K562 (cell line): ENCODE measurements around the gene HSPA1B. TPM values are rescaled to one million over a fixed set of nuclear protein-coding genes. Genes with fewer than 3 reads are reported as not detected.

Source experiments
- CC2D1A ChIP-seq: fragments of 450-650 bp; IDR thresholded peaks from 2 replicates; pipeline ENCODE4 v1.6.1; 2017; ENCODE audit warnings: mild to moderate bottlenecking
- FOXP1 ChIP-seq: sonication (generic); formaldehyde crosslinking; IDR thresholded peaks from 2 replicates; pipeline ENCODE4 v1.8.0; 2022; ENCODE audit warnings: mild to moderate bottlenecking, missing genetic modification reagents
- PHF8 ChIP-seq: fragments of 200-600 bp; sonication (generic); IDR thresholded peaks from 2 replicates; pipeline ENCODE4 v1.6.1; 2012; ENCODE audit warnings: mixed run types, mild to moderate bottlenecking, inconsistent platforms, low read length, moderate library complexity, borderline replicate concordance
- RCOR1 ChIP-seq, 2 experiments: IDR thresholded peaks; 2 replicates each; pipeline ENCODE4 v1.6.1; 2012; ENCODE audit warnings: low read depth in 2 of 2, low read length in 2 of 2, borderline replicate concordance in 1 of 2, improper control_type of control experiment in 1 of 2
- SMAD1 ChIP-seq: fragments of 150-350 bp; IDR thresholded peaks from 2 replicates; pipeline ENCODE4 v1.6.1; 2014; ENCODE audit warnings: low read length, low read depth; ENCODE audit not compliant: partially characterized antibody
- SRF ChIP-seq, 2 experiments: fragments of 250-450, 450-650 bp in 1 of 2; sonication (Bioruptor Pico) in 1 of 2; sonication (generic) in 1 of 2; formaldehyde crosslinking; IDR thresholded peaks; 2 replicates each; pipeline versions ENCODE4 v1.5.0 to v1.5.1; 2020 to 2022; ENCODE audit warnings: mild to moderate bottlenecking in 1 of 2, missing genetic modification reagents in 1 of 2
- STAG1 ChIP-seq: sonication (generic); formaldehyde crosslinking; IDR thresholded peaks from 2 replicates; pipeline ENCODE4 v1.5.0; 2020; ENCODE audit warnings: missing genetic modification reagents, borderline replicate concordance
- TRIM24 ChIP-seq, 2 experiments: fragments of 450-650 bp; IDR thresholded peaks; 2 replicates each; pipeline ENCODE4 v1.6.1; 2016
- ZBTB1 ChIP-seq: sonication (generic); formaldehyde crosslinking; IDR thresholded peaks from 2 replicates; pipeline ENCODE4 v1.8.1; 2023; ENCODE audit warnings: missing genetic modification reagents, low read depth, mild to moderate bottlenecking, borderline replicate concordance
- ZBTB12 ChIP-seq: fragments of 250-450 bp; sonication (Bioruptor Pico); IDR thresholded peaks from 2 replicates; pipeline ENCODE4 v1.4.0; 2020
- ZHX1 ChIP-seq: fragments of 150-350 bp; conservative IDR thresholded peaks from 2 replicates; pipeline ENCODE4 v1.6.1; 2014; ENCODE audit warnings: low read length
- ZNF518B ChIP-seq: fragments of 250-450 bp; sonication (Bioruptor Pico); IDR thresholded peaks from 2 replicates; pipeline ENCODE4 v1.5.0; 2021; ENCODE audit warnings: mild to moderate bottlenecking, moderate library complexity
- ZNF609 ChIP-seq: sonication (generic); formaldehyde crosslinking; IDR thresholded peaks from 2 replicates; pipeline ENCODE4 v1.8.1; 2023; ENCODE audit warnings: missing genetic modification reagents, mild to moderate bottlenecking, borderline replicate concordance
- polyA plus RNA-seq, 8 experiments: library from polyadenylated mRNA; depleted of rRNA in 4 of 8; stranded (reverse) in 5 of 8; unstranded in 3 of 8; fragments of >200 nt; fragmentation: Nextera tagmentation in 2 of 8; fragmentation: Illumina TruSeq in 1 of 8; extraction: Ambion mirVana in 2 of 8; extraction: Trizol in 1 of 8; gene quantifications; 2 replicates each; pipeline versions ENCODE4 v1.2.1 to v1.2.3, GENCODE V29; 2011 to 2014; ENCODE audit warnings: inconsistent platforms in 1 of 8, missing spikeins in 1 of 8
- total RNA-seq, 7 experiments: library from RNA; depleted of rRNA in 6 of 7; stranded (reverse); fragments of >200 nt in 6 of 7; fragmentation: Illumina TruSeq in 2 of 7; extraction: Trizol in 2 of 7; gene quantifications; 2 replicates each; pipeline versions ENCODE4 v1.2.1 to v1.2.3, GENCODE V29; 2011 to 2021; ENCODE audit warnings: low replicate concordance in 1 of 7

The HSPA1B gene
- total and polyA plus RNA-seq, 9 of the 15 experiments (the other 6 are each of a cell fraction or from before 2014, with no cell fraction given) = 0.27 to 227 (median 51.2) TPM

- TF ChIP-seq ZHX1 = no peak
- TF ChIP-seq ZNF609 (CRISPR knock-in tag) = no peak
- TF ChIP-seq ZNF518B (CRISPR knock-in tag) = no peak; the same call in 1 of the 2 replicates
- peak; percentile 37; the same call in 1 of the 2 replicates for TF ChIP-seq ZBTB12 (CRISPR knock-in tag)
- peak in 1 of 2 experiments; percentile 74; a peak in 3 of 4 replicates for TF ChIP-seq TRIM24 (IDR thresholded peaks at IDR 0.05)
- 0 out of 4 replicates have a peak, but pooled peaks of 1 of the 2 experiments have one; percentile 4 for TF ChIP-seq SRF (CRISPR knock-in tag; IDR thresholded peaks at IDR 0.05)
- peak in 1 of 2 experiments; percentile 79; a peak in 2 of 4 replicates for TF ChIP-seq RCOR1 (IDR thresholded peaks at IDR 0.05; ENCODE audit: borderline replicate concordance in 1 of 2, low read depth in 2 of 2, low read length in 2 of 2)
- TF ChIP-seq ZBTB1 (CRISPR knock-in tag) = peak; percentile 5; the same call in 1 of the 2 replicates
- TF ChIP-seq STAG1 = no peak
- peak; percentile 61; the same call in 1 of the 2 replicates for TF ChIP-seq PHF8
- TF ChIP-seq SMAD1 = peak; percentile 76
- peak; percentile 72 for TF ChIP-seq FOXP1
- TF ChIP-seq CC2D1A = peak; percentile 78
These were observed 6.1 kb upstream of the HSPA1B start (continued) for GRCh38 chr6:31821301-31822035.
